Naive thymus-derived CD4-positive, alpha-beta T cell (primary cell): Measurements from ENCODE around the gene KRTCAP2. TPM values are rescaled to one million over a fixed set of nuclear protein-coding genes. Genes with fewer than 3 reads are reported as not detected.

ENCODE experiments used
- ATAC-seq: fragments of 150-1000 bp; cut with Tn5 transposase; 2 replicates; pipeline ENCODE4 v1.10.0; 2021; ENCODE audit warnings: mild to moderate bottlenecking, moderate library complexity
- CTCF ChIA-PET: fragments of 350-600 bp; sonication (Branson Sonifier 250); formaldehyde crosslinking; loops from one replicate; lab custom pipeline; 2021; ENCODE audit warnings: antibody characterized with exemption; lab: Charles Lee
- POLR2A ChIA-PET: fragments of 350-600 bp; sonication (Branson Sonifier 250); formaldehyde crosslinking; loops from one replicate; lab custom pipeline; 2021; ENCODE audit warnings: antibody characterized with exemption, inconsistent platforms; lab: Charles Lee
- DNase-seq, 9 donors: peaks; one replicate each; pipeline versions ENCODE4 v3.0.0 to v3.0.0-alpha.2; 2020 to 2022; ENCODE audit warnings: mixed read lengths in 1 of 9
- H3K27ac ChIP-seq: one replicate; pipeline ENCODE4 v1.7.0; 2013; ENCODE audit warnings: mild to moderate bottlenecking, low read depth, low read length, moderate library complexity
- H3K27me3 ChIP-seq, 2 donors: one replicate each; pipeline ENCODE4 v1.7.0; 2013; ENCODE audit warnings: low read length in 2 of 2, mild to moderate bottlenecking in 2 of 2, moderate library complexity in 2 of 2; ENCODE audit not compliant: control insufficient read depth in 2 of 2, insufficient read depth in 2 of 2
- H3K36me3 ChIP-seq, 3 experiments: 1 replicate in 2 of 3; 2 replicates in 1 of 3; pipeline ENCODE4 v1.7.0; 2013; ENCODE audit warnings: low read length in 3 of 3, mild to moderate bottlenecking in 3 of 3, moderate library complexity in 1 of 3; ENCODE audit not compliant: insufficient read depth in 3 of 3, control insufficient read depth in 2 of 3
- H3K4me1 ChIP-seq, 2 donors: one replicate each; pipeline ENCODE4 v1.7.0; 2013; ENCODE audit warnings: low read length in 2 of 2, mild to moderate bottlenecking in 2 of 2, moderate library complexity in 1 of 2; ENCODE audit not compliant: control insufficient read depth in 2 of 2, insufficient read depth in 2 of 2
- H3K4me3 ChIP-seq: 2 replicates; pipeline ENCODE4 v1.7.0; 2013; ENCODE audit warnings: mild to moderate bottlenecking, low read length
- H3K9me3 ChIP-seq, 3 experiments: 1 replicate in 2 of 3; 2 replicates in 1 of 3; pipeline ENCODE4 v1.7.0; 2013; ENCODE audit warnings: low read length in 3 of 3; ENCODE audit not compliant: control insufficient read depth in 2 of 3
- H3K27ac Mint-ChIP-seq, 9 donors: one replicate each; pipeline ENCODE4 v1.8.0; 2020 to 2022; ENCODE audit warnings: mixed read lengths in 9 of 9, mild to moderate bottlenecking in 8 of 9, moderate library complexity in 5 of 9, inconsistent platforms in 2 of 9
- H3K27me3 Mint-ChIP-seq, 5 donors: one replicate each; pipeline ENCODE4 v1.8.0; 2021 to 2022; ENCODE audit warnings: mixed read lengths in 5 of 5, mild to moderate bottlenecking in 1 of 5
- H3K36me3 Mint-ChIP-seq, 5 donors: one replicate each; pipeline ENCODE4 v1.8.0; 2020 to 2022; ENCODE audit warnings: mixed read lengths in 5 of 5, mild to moderate bottlenecking in 3 of 5, inconsistent platforms in 1 of 5
- H3K4me1 Mint-ChIP-seq, 7 donors: one replicate each; pipeline ENCODE4 v1.8.0; 2020 to 2022; ENCODE audit warnings: mixed read lengths in 7 of 7, mild to moderate bottlenecking in 3 of 7, inconsistent platforms in 1 of 7
- H3K4me3 Mint-ChIP-seq, 10 donors: one replicate each; pipeline ENCODE4 v1.8.0; 2020 to 2022; ENCODE audit warnings: mild to moderate bottlenecking in 10 of 10, mixed read lengths in 10 of 10, moderate library complexity in 6 of 10, inconsistent platforms in 2 of 10
- H3K9me3 Mint-ChIP-seq, 11 donors: one replicate each; pipeline ENCODE4 v1.8.0; 2020 to 2022; ENCODE audit warnings: mixed read lengths in 11 of 11, mild to moderate bottlenecking in 4 of 11, inconsistent platforms in 1 of 11, moderate library complexity in 1 of 11
- intact Hi-C, 2 donors: fragments of 100-400 bp; cut with micrococcal nuclease; formaldehyde crosslinking; loops; one replicate each; pipeline ENCODE4 v1.15.1; 2023
- polyA plus RNA-seq, 2 donors: library from polyadenylated mRNA; unstranded; fragments of 300-500 nt; fragmentation: Illumina TruSeq; gene quantifications; one replicate each; pipeline ENCODE4 v1.2.3, GENCODE V29; 2021
- total RNA-seq, 6 experiments: library from RNA in 5 of 6; stranded (reverse) in 5 of 6; gene quantifications; 1 replicate in 5 of 6; 2 replicates in 1 of 6; pipeline ENCODE4 v1.2.3 and lab custom pipeline; 2021 to 2026

Gene KRTCAP2
- total and polyA plus RNA-seq, 7 experiments from 2014 or later: 97.4 to 469 (median 159) TPM

- H3K4me3 ChIP-seq: no peak overlapping the region
- H3K4me3 Mint-ChIP-seq: peak overlapping the region in 1 of 10 donors; percentile 18
- H3K27me3 ChIP-seq: peaks cover 0 to 6% of the 10 kb centered on the region in 2 donors
- peaks cover 0 to 32% (median 4%) of the 10 kb centered on the region in 5 donors for H3K27me3 Mint-ChIP-seq
- H3K36me3 ChIP-seq: peaks cover 0 to 24% (median 0%) of the 10 kb centered on the region in 3 experiments
- H3K36me3 Mint-ChIP-seq: peaks cover 0 to 9% (median 2%) of the 10 kb centered on the region in 5 donors
- H3K4me1 Mint-ChIP-seq: peaks cover 37 to 56% (median 52%) of the 10 kb centered on the region in 7 donors
- no peaks in the 10 kb centered on the region for H3K9me3 ChIP-seq
- CTCF ChIA-PET: interaction anchor here (1.6 kb wide), 1 partner anchor 47 kb away, joined by 4 read pairs; no protein-coding TSS in a partner anchor
- peak overlapping the region in 5 of 9 donors; percentile 60 to 91 (median 75) for H3K27ac Mint-ChIP-seq
- intact Hi-C loops: no loop called here
- POLR2A ChIA-PET: no interaction called here
- H3K9me3 Mint-ChIP-seq: no peaks in the 10 kb centered on the region
- H3K4me1 ChIP-seq: peaks cover 26 to 35% of the 10 kb centered on the region in 2 donors
- no peak overlapping the region for H3K27ac ChIP-seq
- DNase-seq (no peak), ATAC-seq (no peak)
These were observed 41.2 kb downstream of the KRTCAP2 start for GRCh38 chr1:155131856-155132255.

DNA sequence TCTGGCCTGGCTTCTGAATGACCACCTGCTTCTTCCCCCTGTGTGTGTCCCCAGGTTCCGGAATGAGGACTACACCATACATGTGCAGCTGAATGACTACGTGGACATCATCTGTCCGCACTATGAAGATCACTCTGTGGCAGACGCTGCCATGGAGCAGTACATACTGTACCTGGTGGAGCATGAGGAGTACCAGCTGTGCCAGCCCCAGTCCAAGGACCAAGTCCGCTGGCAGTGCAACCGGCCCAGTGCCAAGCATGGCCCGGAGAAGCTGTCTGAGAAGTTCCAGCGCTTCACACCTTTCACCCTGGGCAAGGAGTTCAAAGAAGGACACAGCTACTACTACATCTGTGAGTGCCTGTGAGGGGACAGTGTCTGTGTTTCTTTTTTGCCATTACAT, 41.8 kb downstream of the KRTCAP2 start:
- Mint-ChIP-seq H3K4me3 (peak overlapping the region in 3 of 10 donors; percentile 12 to 97 (median 55)), H3K27me3 (peaks cover 0 to 38% (median 7%) of the 10 kb centered on the region in 5 donors), H3K27ac (peak overlapping the region in 7 of 9 donors; percentile 54 to 96 (median 79)), H3K36me3 (peaks cover 0 to 9% (median 3%) of the 10 kb centered on the region in 5 donors), H3K9me3 (no peaks in the 10 kb centered on the region), H3K4me1 (peaks cover 37 to 57% (median 52%) of the 10 kb centered on the region in 7 donors)
- H3K9me3 ChIP-seq: no peaks in the 10 kb centered on the region
- H3K27ac ChIP-seq: peak overlapping the region; percentile 55
- peaks cover 0 to 24% (median 0%) of the 10 kb centered on the region in 3 experiments for H3K36me3 ChIP-seq
- no peak overlapping the region for H3K4me3 ChIP-seq
- CTCF ChIA-PET: interaction anchor here (1.6 kb wide), 1 partner anchor 46 kb away, joined by 4 read pairs; no protein-coding TSS in a partner anchor
- ATAC-seq: no peak
- POLR2A ChIA-PET: interaction anchor here (0.8 kb wide), 1 partner anchor 11 kb away, joined by 3 read pairs; no protein-coding TSS in a partner anchor
- DNase-seq: no peak
- H3K4me1 ChIP-seq: peaks cover 30 to 32% of the 10 kb centered on the region in 2 donors
- peaks cover 0 to 6% of the 10 kb centered on the region in 2 donors for H3K27me3 ChIP-seq
- intact Hi-C loops: no loop called here

- Histone ChIP-seq H3K4me1 (peaks cover 30 to 32% of the 10 kb centered on the region in 2 donors), H3K9me3 (no peaks in the 10 kb centered on the region), H3K27me3 (peaks cover 0 to 6% of the 10 kb centered on the region in 2 donors), H3K4me3 (no peak overlapping the region), H3K27ac (peak overlapping the region; percentile 55), H3K36me3 (peaks cover 0 to 18% (median 0%) of the 10 kb centered on the region in 3 experiments)
- ATAC-seq: no peak
- intact Hi-C loops: no loop called here
- no peak for DNase-seq
- Mint-ChIP-seq H3K27ac (peak overlapping the region in 8 of 9 donors; percentile 19 to 96 (median 84)), H3K36me3 (peaks cover 0 to 9% (median 2%) of the 10 kb centered on the region in 5 donors), H3K27me3 (peaks cover 0 to 44% (median 7%) of the 10 kb centered on the region in 5 donors), H3K4me1 (peaks cover 32 to 57% (median 48%) of the 10 kb centered on the region in 7 donors), H3K9me3 (no peaks in the 10 kb centered on the region), H3K4me3 (peak overlapping the region in 9 of 10 donors; percentile 9 to 97 (median 88))
- ChIA-PET CTCF (interaction anchor here (1.6 to 2.9 kb wide), 3 partner anchors 39 to 45 kb away, joined by 4 to 14 read pairs (median 8); partner anchors contain the start of gene KRTCAP2), POLR2A (interaction anchor here (0.7 to 1.3 kb wide), 5 partner anchors 9 to 113 kb away, joined by 3 to 5 read pairs (median 3); no protein-coding TSS in a partner anchor)
These were observed 42.7 kb downstream of the KRTCAP2 start for GRCh38 chr1:155130272-155131006.

GRCh38 chr1:155128755-155129473, 44.2 kb downstream of the KRTCAP2 start:
- ChIA-PET POLR2A (interaction anchor here (0.5 to 2.1 kb wide), 4 partner anchors 8 to 57 kb away, joined by 3 to 7 read pairs (median 3); partner anchors contain the start of gene KRTCAP2), CTCF (interaction anchor here (0.7 to 2.9 kb wide), 4 partner anchors 11 to 44 kb away, joined by 3 to 14 read pairs (median 6); partner anchors contain the start of genes DPM3 and KRTCAP2)
- peaks cover 22 to 49% (median 38%) of the 10 kb centered on the region in 7 donors for H3K4me1 Mint-ChIP-seq
- H3K4me3 Mint-ChIP-seq: peak overlapping the region; percentile 18 to 97 (median 89)
- peak overlapping the region in 8 of 9 donors; percentile 74 to 96 (median 86) for H3K27ac Mint-ChIP-seq
- H3K4me1 ChIP-seq: peaks cover 24 to 27% of the 10 kb centered on the region in 2 donors
- H3K4me3 ChIP-seq: peak overlapping the region; percentile 59
- H3K27me3 Mint-ChIP-seq: peaks cover 0 to 58% (median 7%) of the 10 kb centered on the region in 5 donors
- DNase-seq: peak in 4 of 9 donors; percentile 16 to 29 (median 22)
- H3K27ac ChIP-seq: peak overlapping the region; percentile 55
- peaks cover 0 to 15% (median 0%) of the 10 kb centered on the region in 3 experiments for H3K36me3 ChIP-seq
- H3K9me3 Mint-ChIP-seq: no peaks in the 10 kb centered on the region
- H3K36me3 Mint-ChIP-seq: peaks cover 0 to 9% (median 2%) of the 10 kb centered on the region in 5 donors
- peaks cover 0 to 6% of the 10 kb centered on the region in 2 donors for H3K27me3 ChIP-seq
- intact Hi-C loops: loop anchor here in 1 of 2 donors (1.0 kb wide), 1 partner anchor 11 kb away; the partner anchor contains the start of gene DPM3
- ATAC-seq: peak; percentile 33
- H3K9me3 ChIP-seq: no peaks in the 10 kb centered on the region

GRCh38 chr1:155127967-155128754, 44.9 kb downstream of the KRTCAP2 start:
- ChIA-PET POLR2A (interaction anchor here (0.5 to 2.1 kb wide), 5 partner anchors 9 to 59 kb away, joined by 3 to 7 read pairs (median 3); partner anchors contain the start of gene KRTCAP2), CTCF (interaction anchor here (0.7 to 2.9 kb wide), 4 partner anchors 12 to 44 kb away, joined by 3 to 14 read pairs (median 6); partner anchors contain the start of genes DPM3 and KRTCAP2)
- Mint-ChIP-seq H3K9me3 (no peaks in the 10 kb centered on the region), H3K27me3 (peaks cover 0 to 62% (median 7%) of the 10 kb centered on the region in 5 donors), H3K36me3 (peaks cover 0 to 6% (median 2%) of the 10 kb centered on the region in 5 donors), H3K4me1 (peaks cover 20 to 49% (median 35%) of the 10 kb centered on the region in 7 donors), H3K4me3 (peak overlapping the region; percentile 68 to 97 (median 89)), H3K27ac (peak overlapping the region in 8 of 9 donors; percentile 74 to 96 (median 86))
- H3K4me1 ChIP-seq: peaks cover 24 to 27% of the 10 kb centered on the region in 2 donors
- DNase-seq (peak in 1 of 9 donors; percentile 38), ATAC-seq (no peak)
- H3K36me3 ChIP-seq: peaks cover 0 to 10% (median 0%) of the 10 kb centered on the region in 3 experiments
- H3K27ac ChIP-seq: peak overlapping the region; percentile 55
- peaks cover 0 to 6% of the 10 kb centered on the region in 2 donors for H3K27me3 ChIP-seq
- intact Hi-C loops: loop anchor here (1.0 kb wide), 4 partner anchors 7 to 37 kb away; partner anchors contain the start of genes DPM3 (in 1 of the 2) and SLC50A1 (in 1 of the 2)
- no peaks in the 10 kb centered on the region for H3K9me3 ChIP-seq
- H3K4me3 ChIP-seq: peak overlapping the region; percentile 59
